Astrocyte (in vitro differentiated cells and primary cell): Measurements from ENCODE around the gene LHPP. TPM values are rescaled to one million over a fixed set of nuclear protein-coding genes. Genes with fewer than 3 reads are reported as not detected.

ENCODE experiments used
- DNase-seq: peaks from one replicate; pipeline ENCODE4 v3.0.0-alpha.2; 2010; ENCODE audit warnings: low read depth
- FAIRE-seq: peaks from 2 replicates; lab custom pipeline; 2011; peaks lifted over from hg19 to GRCh38; lab: Jason Lieb, UNC
- H2AFZ ChIP-seq: 2 replicates; pipeline ENCODE4 v1.6.0; 2012; ENCODE audit warnings: low read depth, low read length, inconsistent platforms
- H3K27ac ChIP-seq: 2 replicates; pipeline ENCODE4 v1.5.1; 2011; ENCODE audit warnings: low read depth, low read length, inconsistent platforms
- H3K27me3 ChIP-seq: 2 replicates; pipeline ENCODE4 v1.6.0; 2011; ENCODE audit warnings: low read length, inconsistent platforms; ENCODE audit not compliant: insufficient read depth
- H3K36me3 ChIP-seq: 2 replicates; pipeline ENCODE4 v1.5.1; 2011; ENCODE audit warnings: low read length, inconsistent platforms; ENCODE audit not compliant: insufficient read depth
- H3K4me1 ChIP-seq: 2 replicates; pipeline ENCODE4 v1.5.1; 2011; ENCODE audit warnings: low read length, inconsistent platforms; ENCODE audit not compliant: insufficient read depth
- H3K4me2 ChIP-seq: 2 replicates; pipeline ENCODE4 v1.6.0; 2012; ENCODE audit warnings: low read length, inconsistent platforms
- H3K4me3 ChIP-seq: 2 replicates; pipeline ENCODE4 v1.5.1; 2011; ENCODE audit warnings: low read depth, mild to moderate bottlenecking, low read length, inconsistent platforms; ENCODE audit not compliant: insufficient read depth
- H3K79me2 ChIP-seq: 2 replicates; pipeline ENCODE4 v1.6.0; 2012; ENCODE audit warnings: mild to moderate bottlenecking, low read length, inconsistent platforms; ENCODE audit not compliant: insufficient read depth
- H3K9ac ChIP-seq: 2 replicates; pipeline ENCODE4 v1.6.0; 2012; ENCODE audit warnings: mild to moderate bottlenecking, low read length, inconsistent platforms
- H3K9me3 ChIP-seq: 2 replicates; pipeline ENCODE4 v1.5.1; 2012; ENCODE audit warnings: low read depth, mild to moderate bottlenecking, low read length, inconsistent platforms; ENCODE audit not compliant: insufficient read depth
- H4K20me1 ChIP-seq: 2 replicates; pipeline ENCODE4 v1.6.0; 2012; ENCODE audit warnings: low read length, inconsistent platforms; ENCODE audit not compliant: insufficient read depth
- H3K27ac Mint-ChIP-seq: one replicate; pipeline ENCODE4 v1.8.0; 2021; ENCODE audit warnings: mild to moderate bottlenecking, mixed read lengths; ENCODE audit not compliant: unreplicated experiment
- H3K27me3 Mint-ChIP-seq: one replicate; pipeline ENCODE4 v1.8.0; 2021; ENCODE audit warnings: low read depth, mixed read lengths; ENCODE audit not compliant: unreplicated experiment
- H3K36me3 Mint-ChIP-seq: one replicate; pipeline ENCODE4 v1.8.0; 2021; ENCODE audit warnings: low read depth, mixed read lengths; ENCODE audit not compliant: unreplicated experiment
- H3K4me1 Mint-ChIP-seq: one replicate; pipeline ENCODE4 v1.8.0; 2021; ENCODE audit warnings: low read depth, mixed read lengths; ENCODE audit not compliant: unreplicated experiment
- H3K4me3 Mint-ChIP-seq: one replicate; pipeline ENCODE4 v1.8.0; 2021; ENCODE audit warnings: mild to moderate bottlenecking, moderate library complexity, mixed read lengths; ENCODE audit not compliant: unreplicated experiment
- H3K9me3 Mint-ChIP-seq: one replicate; pipeline ENCODE4 v1.8.0; 2021; ENCODE audit warnings: mild to moderate bottlenecking, mixed read lengths; ENCODE audit not compliant: unreplicated experiment
- EZH2 ChIP-seq: IDR thresholded peaks from 2 replicates; pipeline ENCODE4 v1.6.1; 2012; ENCODE audit warnings: mild to moderate bottlenecking, low read length, inconsistent platforms; ENCODE audit not compliant: insufficient read depth
- total RNA-seq: library from RNA; stranded (reverse); gene quantifications from 2 replicates; pipeline ENCODE4 v1.2.1, GENCODE V29; 2021
- TF ChIP-seq, protein P1 (sequence below): IDR thresholded peaks from 2 replicates; pipeline ENCODE4 v1.5.1; 2011; ENCODE audit warnings: low read depth, mild to moderate bottlenecking, inconsistent platforms, low read length, moderate library complexity; ENCODE audit not compliant: insufficient read depth

Gene LHPP
- total RNA-seq, 1 donor from 2014 or later, result 6.9 TPM

DNA sequence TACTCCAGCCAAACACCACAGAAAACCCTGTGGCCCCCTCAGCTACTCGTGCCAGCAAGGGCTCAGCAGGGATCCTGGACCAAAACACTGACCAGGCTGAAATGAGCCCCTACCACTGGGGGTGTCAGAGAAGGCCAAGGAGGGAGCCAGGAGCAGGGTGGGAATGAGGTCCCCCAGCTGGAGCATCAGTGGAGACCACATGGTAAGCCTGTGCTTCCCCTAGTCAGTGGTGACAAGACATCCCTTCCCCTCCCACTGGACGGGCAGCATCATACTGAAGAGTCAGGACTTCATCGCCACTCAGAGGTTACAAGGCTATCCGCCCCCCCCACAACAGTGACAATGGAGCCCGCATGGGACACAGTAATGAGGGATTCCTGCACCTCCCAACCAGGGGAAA lies 99.6 kb downstream of the LHPP start:
- H3K27ac ChIP-seq, result no peak overlapping the region
- H3K27me3 Mint-ChIP-seq, result peaks cover 15% of the 10 kb centered on the region
- peaks cover 12% of the 10 kb centered on the region for H3K4me1 Mint-ChIP-seq
- H2AFZ ChIP-seq, result no peak overlapping the region
- H3K79me2 ChIP-seq, result no peaks in the 10 kb centered on the region
- no peaks in the 10 kb centered on the region for H3K9me3 ChIP-seq
- no peak for DNase-seq
- H3K27ac Mint-ChIP-seq, result no peak overlapping the region
- H3K27me3 ChIP-seq, result peaks cover 13% of the 10 kb centered on the region
- no peak overlapping the region for H3K4me3 ChIP-seq
- no peaks in the 10 kb centered on the region for H3K36me3 Mint-ChIP-seq
- H4K20me1 ChIP-seq, result no peaks in the 10 kb centered on the region
- no peak overlapping the region for H3K4me3 Mint-ChIP-seq
- no peak overlapping the region for H3K4me2 ChIP-seq
- no peak overlapping the region for H3K9ac ChIP-seq
- peaks cover 6% of the 10 kb centered on the region for H3K9me3 Mint-ChIP-seq
- TF ChIP-seq, protein P1, sequence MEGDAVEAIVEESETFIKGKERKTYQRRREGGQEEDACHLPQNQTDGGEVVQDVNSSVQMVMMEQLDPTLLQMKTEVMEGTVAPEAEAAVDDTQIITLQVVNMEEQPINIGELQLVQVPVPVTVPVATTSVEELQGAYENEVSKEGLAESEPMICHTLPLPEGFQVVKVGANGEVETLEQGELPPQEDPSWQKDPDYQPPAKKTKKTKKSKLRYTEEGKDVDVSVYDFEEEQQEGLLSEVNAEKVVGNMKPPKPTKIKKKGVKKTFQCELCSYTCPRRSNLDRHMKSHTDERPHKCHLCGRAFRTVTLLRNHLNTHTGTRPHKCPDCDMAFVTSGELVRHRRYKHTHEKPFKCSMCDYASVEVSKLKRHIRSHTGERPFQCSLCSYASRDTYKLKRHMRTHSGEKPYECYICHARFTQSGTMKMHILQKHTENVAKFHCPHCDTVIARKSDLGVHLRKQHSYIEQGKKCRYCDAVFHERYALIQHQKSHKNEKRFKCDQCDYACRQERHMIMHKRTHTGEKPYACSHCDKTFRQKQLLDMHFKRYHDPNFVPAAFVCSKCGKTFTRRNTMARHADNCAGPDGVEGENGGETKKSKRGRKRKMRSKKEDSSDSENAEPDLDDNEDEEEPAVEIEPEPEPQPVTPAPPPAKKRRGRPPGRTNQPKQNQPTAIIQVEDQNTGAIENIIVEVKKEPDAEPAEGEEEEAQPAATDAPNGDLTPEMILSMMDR, result no peak
- no peak for TF ChIP-seq EZH2
- no peak for FAIRE-seq
- no peaks in the 10 kb centered on the region for H3K4me1 ChIP-seq
- H3K36me3 ChIP-seq, result no peaks in the 10 kb centered on the region

DNA sequence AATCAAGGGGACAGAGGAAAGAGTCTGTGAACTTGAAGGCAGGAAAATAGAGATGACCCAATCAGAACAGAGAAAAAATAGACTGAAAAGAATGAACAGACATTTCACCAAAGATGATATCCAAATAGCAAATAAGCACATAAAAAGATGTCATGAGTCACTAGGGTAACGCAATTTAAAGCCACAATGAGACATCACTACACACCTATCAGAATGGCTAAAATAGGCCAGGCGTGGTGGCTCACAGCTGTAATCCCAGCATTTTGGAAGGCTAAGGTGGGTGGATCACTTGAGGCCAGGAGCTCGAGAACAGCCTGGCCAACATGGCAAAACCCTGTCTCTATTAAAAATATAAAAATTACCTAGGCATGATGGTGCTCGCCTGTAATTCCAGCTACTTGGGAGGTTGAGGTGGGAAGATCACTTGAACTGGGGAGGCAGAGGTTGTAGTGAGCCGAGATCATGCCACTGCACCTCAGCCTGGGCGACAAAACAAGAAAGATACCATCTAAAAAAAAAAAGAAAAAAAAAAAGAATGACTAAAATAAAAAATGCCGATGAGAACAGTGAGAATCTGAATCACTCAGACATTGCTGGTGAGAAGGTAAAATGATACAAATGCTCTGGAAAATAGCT lies 100.9 kb downstream of the LHPP start:
- H3K4me2 ChIP-seq, result no peak overlapping the region
- Mint-ChIP-seq H3K4me1 (peaks cover 12% of the 10 kb centered on the region), H3K4me3 (no peak overlapping the region), H3K9me3 (peaks cover 6% of the 10 kb centered on the region), H3K36me3 (no peaks in the 10 kb centered on the region), H3K27me3 (peaks cover 12% of the 10 kb centered on the region), H3K27ac (no peak overlapping the region)
- no peak overlapping the region for H3K4me3 ChIP-seq
- no peaks in the 10 kb centered on the region for H4K20me1 ChIP-seq
- no peak overlapping the region for H3K9ac ChIP-seq
- H3K27ac ChIP-seq, result no peak overlapping the region
- H3K27me3 ChIP-seq, result peaks cover 13% of the 10 kb centered on the region
- DNase-seq, result no peak
- H2AFZ ChIP-seq, result no peak overlapping the region
- H3K9me3 ChIP-seq, result no peaks in the 10 kb centered on the region
- no peak for TF ChIP-seq EZH2
- TF ChIP-seq, protein P1, result no peak
- FAIRE-seq, result no peak
- no peaks in the 10 kb centered on the region for H3K4me1 ChIP-seq
- no peaks in the 10 kb centered on the region for H3K36me3 ChIP-seq
- no peaks in the 10 kb centered on the region for H3K79me2 ChIP-seq

DNA sequence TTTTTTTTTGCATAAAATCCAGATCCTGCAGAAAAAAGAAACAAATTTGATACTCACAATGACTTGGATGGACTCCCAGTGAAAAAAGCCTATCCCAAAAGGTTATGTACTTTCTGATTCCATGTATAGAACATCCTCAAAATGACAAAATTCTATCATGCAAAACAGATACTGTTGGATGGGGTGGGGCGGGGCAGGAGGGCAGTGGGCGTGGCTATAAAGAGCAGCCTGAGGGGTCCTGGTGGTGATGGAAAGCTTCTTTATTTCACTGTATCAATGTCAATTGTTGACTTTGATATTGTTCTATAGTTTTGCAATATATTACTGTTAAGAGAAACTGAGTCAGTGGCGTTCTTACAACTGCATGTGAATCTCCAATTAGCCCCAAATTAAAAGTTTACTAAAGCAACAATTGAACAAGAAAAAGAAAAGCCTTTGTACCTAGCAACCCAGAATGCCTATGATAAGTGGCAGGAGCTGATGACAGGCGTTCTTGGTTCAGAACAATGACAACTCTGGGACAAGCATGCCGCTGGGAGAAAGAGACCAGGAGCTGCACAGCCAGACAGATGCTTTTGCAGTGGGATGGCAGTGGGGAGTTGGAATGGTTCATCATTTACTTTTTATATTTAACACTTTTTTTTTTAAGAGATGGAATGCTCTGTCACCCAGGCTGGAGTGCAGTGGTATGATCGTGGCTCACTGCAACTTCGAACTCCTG lies 101.9 kb downstream of the LHPP start:
- no peaks in the 10 kb centered on the region for H3K9me3 ChIP-seq
- Mint-ChIP-seq H3K27ac (no peak overlapping the region), H3K27me3 (peaks cover 14% of the 10 kb centered on the region), H3K4me3 (no peak overlapping the region), H3K4me1 (peaks cover 12% of the 10 kb centered on the region), H3K36me3 (no peaks in the 10 kb centered on the region), H3K9me3 (peaks cover 6% of the 10 kb centered on the region)
- no peak overlapping the region for H3K9ac ChIP-seq
- no peak overlapping the region for H3K4me2 ChIP-seq
- H3K79me2 ChIP-seq, result no peaks in the 10 kb centered on the region
- no peak for FAIRE-seq
- no peak for DNase-seq
- no peak for TF ChIP-seq EZH2
- TF ChIP-seq, protein P1, result no peak
- H3K36me3 ChIP-seq, result no peaks in the 10 kb centered on the region
- no peaks in the 10 kb centered on the region for H4K20me1 ChIP-seq
- H3K4me3 ChIP-seq, result no peak overlapping the region
- no peak overlapping the region for H3K27ac ChIP-seq
- H3K4me1 ChIP-seq, result no peaks in the 10 kb centered on the region
- no peak overlapping the region for H2AFZ ChIP-seq
- peaks cover 13% of the 10 kb centered on the region for H3K27me3 ChIP-seq
